ENCODE data around the gene TTPAL.

TTPAL gene

DNA sequence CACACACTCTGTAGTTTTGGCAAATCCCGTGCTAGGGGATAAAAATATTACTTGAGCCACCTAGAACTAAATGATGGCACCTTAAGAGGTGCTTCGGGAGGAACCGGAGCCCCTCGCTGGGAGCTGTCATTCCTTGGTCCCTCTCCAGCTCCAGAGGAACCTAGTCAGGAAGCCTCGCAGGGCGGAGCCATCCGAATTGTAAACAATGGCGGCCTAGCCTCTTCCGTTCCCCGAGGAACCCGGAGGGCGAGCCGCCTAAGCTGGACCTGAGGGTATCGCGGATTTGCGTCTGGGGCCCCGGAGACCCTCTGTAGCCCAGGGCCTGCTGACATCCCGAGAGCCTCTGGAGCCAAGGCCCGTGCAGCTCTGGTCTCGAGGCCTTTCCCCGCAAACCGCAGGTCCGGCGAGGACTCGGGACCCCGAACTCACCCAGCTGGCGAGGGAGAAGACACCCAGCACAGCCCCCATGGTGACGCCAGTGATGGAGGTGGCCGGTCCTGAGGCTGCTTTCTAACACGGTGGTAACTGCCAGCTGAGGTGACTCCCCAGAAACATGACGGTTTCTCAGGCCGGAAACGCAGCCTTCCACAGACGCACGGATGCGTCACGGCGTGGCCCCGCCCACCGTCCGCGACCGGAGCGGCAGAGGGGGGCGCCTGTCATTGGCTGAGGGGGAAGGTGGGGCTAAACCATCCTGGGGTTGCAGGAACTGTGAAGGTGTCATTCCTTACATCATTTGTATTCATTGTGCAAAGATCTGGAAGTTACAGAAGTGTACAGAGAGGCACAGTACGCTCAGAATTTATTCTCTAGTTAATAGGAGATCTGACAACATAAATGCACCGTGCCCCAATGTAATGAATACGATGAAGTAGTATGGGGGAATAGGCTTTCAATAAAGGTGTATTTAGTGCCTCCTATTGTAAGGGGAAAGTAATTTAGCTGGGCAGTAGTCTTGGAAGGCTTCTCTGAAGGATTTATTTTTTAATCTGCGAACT is 46.1 kb downstream of the TTPAL start, which contains the start of gene SERINC3:
TSS of gene SERINC3 (minus strand) at position 587 of the 998 bp plus-strand sequence. CDS start at position 468, 119 bp downstream.
- Mint-ChIP-seq H3K27ac (peak within 1 kb of the TSS; percentile 41 to 88 (median 78)), H3K9me3 (no peaks in the 10 kb centered on the region), H3K27me3 (ENCODE audit: low read depth) (no peaks in the 10 kb centered on the region), H3K4me3 (peak within 1 kb of the TSS; percentile 88 to 94 (median 89)), H3K36me3 (ENCODE audit: low read depth) (no peaks in the 10 kb centered on the region), H3K4me1 (peaks cover 44% of the 10 kb centered on the region)
- TF ChIP-seq, protein P1, sequence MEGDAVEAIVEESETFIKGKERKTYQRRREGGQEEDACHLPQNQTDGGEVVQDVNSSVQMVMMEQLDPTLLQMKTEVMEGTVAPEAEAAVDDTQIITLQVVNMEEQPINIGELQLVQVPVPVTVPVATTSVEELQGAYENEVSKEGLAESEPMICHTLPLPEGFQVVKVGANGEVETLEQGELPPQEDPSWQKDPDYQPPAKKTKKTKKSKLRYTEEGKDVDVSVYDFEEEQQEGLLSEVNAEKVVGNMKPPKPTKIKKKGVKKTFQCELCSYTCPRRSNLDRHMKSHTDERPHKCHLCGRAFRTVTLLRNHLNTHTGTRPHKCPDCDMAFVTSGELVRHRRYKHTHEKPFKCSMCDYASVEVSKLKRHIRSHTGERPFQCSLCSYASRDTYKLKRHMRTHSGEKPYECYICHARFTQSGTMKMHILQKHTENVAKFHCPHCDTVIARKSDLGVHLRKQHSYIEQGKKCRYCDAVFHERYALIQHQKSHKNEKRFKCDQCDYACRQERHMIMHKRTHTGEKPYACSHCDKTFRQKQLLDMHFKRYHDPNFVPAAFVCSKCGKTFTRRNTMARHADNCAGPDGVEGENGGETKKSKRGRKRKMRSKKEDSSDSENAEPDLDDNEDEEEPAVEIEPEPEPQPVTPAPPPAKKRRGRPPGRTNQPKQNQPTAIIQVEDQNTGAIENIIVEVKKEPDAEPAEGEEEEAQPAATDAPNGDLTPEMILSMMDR (IDR thresholded peaks at IDR 0.05; ENCODE audit: unreplicated experiment in 3 of 3): peak in 2 of 3 experiments; percentile 14 to 51

DNA sequence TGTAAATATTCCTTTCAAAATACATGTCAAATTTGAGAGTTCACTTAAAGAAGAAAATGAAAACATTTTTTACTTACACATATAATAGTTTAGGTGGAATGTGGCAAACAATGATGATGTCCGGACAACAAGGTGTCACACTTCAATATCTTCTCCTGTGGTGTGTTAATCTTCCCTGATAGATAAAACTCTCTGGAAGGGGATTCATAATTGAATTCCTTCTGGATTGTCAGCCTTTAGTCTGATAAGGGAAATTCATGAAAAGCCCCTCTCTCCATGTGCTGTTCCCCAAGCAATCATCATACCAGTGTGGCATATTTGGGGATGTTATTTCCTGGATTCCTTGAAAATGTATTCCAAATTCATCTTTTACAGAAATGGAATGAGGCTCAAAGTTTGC is 47.2 kb downstream of the TTPAL start:
- H3K4me1 Mint-ChIP-seq: peaks cover 33% of the 10 kb centered on the region
- H3K4me3 Mint-ChIP-seq: peak overlapping the region; percentile 74 to 94 (median 89)
- TF ChIP-seq, protein P1 (IDR thresholded peaks at IDR 0.05; ENCODE audit: unreplicated experiment in 3 of 3): no peak
- H3K27me3 Mint-ChIP-seq (ENCODE audit: low read depth): no peaks in the 10 kb centered on the region
- no peaks in the 10 kb centered on the region for H3K9me3 Mint-ChIP-seq
- H3K36me3 Mint-ChIP-seq (ENCODE audit: low read depth): no peaks in the 10 kb centered on the region
- peak overlapping the region; percentile 41 to 88 (median 78) for H3K27ac Mint-ChIP-seq

GRCh38 chr20:44523746-44524145 is 48.1 kb downstream of the TTPAL start:
- Mint-ChIP-seq H3K9me3 (no peaks in the 10 kb centered on the region), H3K27ac (peak overlapping the region in 1 of 3 experiments; percentile 88), H3K27me3 (ENCODE audit: low read depth) (no peaks in the 10 kb centered on the region), H3K36me3 (ENCODE audit: low read depth) (no peaks in the 10 kb centered on the region), H3K4me3 (peak overlapping the region; percentile 43 to 94 (median 56)), H3K4me1 (peaks cover 30% of the 10 kb centered on the region)
- TF ChIP-seq, protein P1 (IDR thresholded peaks at IDR 0.05; ENCODE audit: unreplicated experiment in 3 of 3): no peak

DNA sequence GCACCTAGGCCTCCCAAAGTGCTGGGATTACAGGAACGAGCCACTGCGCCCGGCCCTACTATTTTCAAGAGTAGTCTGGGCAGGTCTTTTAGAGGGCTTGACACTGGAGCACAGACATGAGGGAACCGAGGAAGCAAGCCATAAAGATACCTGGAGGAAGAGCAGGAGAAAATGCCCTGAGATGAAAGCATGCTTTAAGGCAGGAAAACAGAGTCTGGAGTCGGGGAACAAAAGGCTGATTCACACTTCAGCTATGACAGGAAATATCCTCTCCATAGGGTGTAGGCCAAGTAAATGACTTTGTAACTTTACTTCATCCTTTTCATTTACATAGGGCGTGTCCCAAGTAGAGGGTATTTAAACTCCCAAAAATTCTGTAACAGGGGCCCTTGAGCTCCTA is 50.5 kb downstream of the TTPAL start:
- Mint-ChIP-seq H3K9me3 (no peaks in the 10 kb centered on the region), H3K4me1 (peaks cover 12% of the 10 kb centered on the region), H3K4me3 (no peak overlapping the region), H3K27ac (no peak overlapping the region), H3K36me3 (ENCODE audit: low read depth) (no peaks in the 10 kb centered on the region), H3K27me3 (ENCODE audit: low read depth) (no peaks in the 10 kb centered on the region)
- TF ChIP-seq, protein P1 (IDR thresholded peaks at IDR 0.05; ENCODE audit: unreplicated experiment in 3 of 3): no peak

GRCh38 chr20:44527716-44528199 is 52.1 kb downstream of the TTPAL start:
- Mint-ChIP-seq H3K4me3 (no peak overlapping the region), H3K4me1 (peaks cover 2% of the 10 kb centered on the region), H3K27me3 (ENCODE audit: low read depth) (no peaks in the 10 kb centered on the region), H3K36me3 (ENCODE audit: low read depth) (no peaks in the 10 kb centered on the region), H3K9me3 (no peaks in the 10 kb centered on the region), H3K27ac (no peak overlapping the region)
- TF ChIP-seq, protein P1 (IDR thresholded peaks at IDR 0.05; ENCODE audit: unreplicated experiment in 3 of 3): no peak

Data from nephron (organoid).